ENCODE data around the gene ACADL. TPM values are rescaled to one million over a fixed set of nuclear protein-coding genes. Genes with fewer than 3 reads are reported as not detected.

Gene ACADL
- 10.9 TPM for total RNA-seq
- long read RNA-seq, transcript ACADL-201 (11 exons, 2,543 nt) = major isoform, 24 of 25 reads
- long read RNA-seq, partial matches to known transcripts = 0 of 25 reads
- long read RNA-seq, other reads (novel, unspliced or antisense) = 1 of 25 reads

GRCh38 chr2:210224941-210225672, at the start of gene ACADL:
Gene ACADL (minus strand): TSS chr2:210225447. CDS start chr2:210225263, 184 bp downstream.
- no peak for DNase-seq (ENCODE audit: low spot score)

- no peak for DNase-seq (ENCODE audit: low spot score)
These were observed 46.1 kb upstream of the ACADL start for GRCh38 chr2:210271300-210271699.

- no peak for DNase-seq (ENCODE audit: low spot score)
These were observed 43.9 kb upstream of the ACADL start for GRCh38 chr2:210269148-210269547.

GRCh38 chr2:210268281-210268680, 43.0 kb upstream of the ACADL start:
- no peak for DNase-seq (ENCODE audit: low spot score)

DNA sequence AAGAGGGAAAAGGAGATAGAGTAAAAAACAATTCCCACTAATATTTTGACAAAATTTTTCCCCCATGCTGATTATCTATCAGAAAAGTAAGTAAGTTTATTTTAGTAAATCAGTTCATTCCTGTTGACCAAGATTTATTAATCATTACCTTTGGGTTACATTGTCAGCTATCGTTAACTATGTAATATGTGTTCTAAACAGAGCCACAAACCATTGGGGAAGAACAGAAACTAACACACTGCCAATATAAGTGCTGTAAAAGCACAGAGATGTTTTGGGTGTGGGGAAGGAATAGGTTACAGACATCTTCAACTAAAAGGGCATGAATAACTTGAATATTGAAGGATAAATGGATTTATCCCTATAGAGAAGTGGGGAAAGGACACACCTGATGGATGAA, 42.5 kb upstream of the ACADL start:
- DNase-seq (ENCODE audit: low spot score) = no peak

- DNase-seq (ENCODE audit: low spot score) = no peak
These were observed 39.0 kb upstream of the ACADL start for GRCh38 chr2:210264282-210264681.

- DNase-seq (ENCODE audit: low spot score) = no peak
These were observed 38.6 kb upstream of the ACADL start for GRCh38 chr2:210263841-210264240.

GRCh38 chr2:210262036-210262435, 36.8 kb upstream of the ACADL start:
- DNase-seq (ENCODE audit: low spot score) = no peak

GRCh38 chr2:210259687-210260086, 34.4 kb upstream of the ACADL start:
- no peak for DNase-seq (ENCODE audit: low spot score)

DNA sequence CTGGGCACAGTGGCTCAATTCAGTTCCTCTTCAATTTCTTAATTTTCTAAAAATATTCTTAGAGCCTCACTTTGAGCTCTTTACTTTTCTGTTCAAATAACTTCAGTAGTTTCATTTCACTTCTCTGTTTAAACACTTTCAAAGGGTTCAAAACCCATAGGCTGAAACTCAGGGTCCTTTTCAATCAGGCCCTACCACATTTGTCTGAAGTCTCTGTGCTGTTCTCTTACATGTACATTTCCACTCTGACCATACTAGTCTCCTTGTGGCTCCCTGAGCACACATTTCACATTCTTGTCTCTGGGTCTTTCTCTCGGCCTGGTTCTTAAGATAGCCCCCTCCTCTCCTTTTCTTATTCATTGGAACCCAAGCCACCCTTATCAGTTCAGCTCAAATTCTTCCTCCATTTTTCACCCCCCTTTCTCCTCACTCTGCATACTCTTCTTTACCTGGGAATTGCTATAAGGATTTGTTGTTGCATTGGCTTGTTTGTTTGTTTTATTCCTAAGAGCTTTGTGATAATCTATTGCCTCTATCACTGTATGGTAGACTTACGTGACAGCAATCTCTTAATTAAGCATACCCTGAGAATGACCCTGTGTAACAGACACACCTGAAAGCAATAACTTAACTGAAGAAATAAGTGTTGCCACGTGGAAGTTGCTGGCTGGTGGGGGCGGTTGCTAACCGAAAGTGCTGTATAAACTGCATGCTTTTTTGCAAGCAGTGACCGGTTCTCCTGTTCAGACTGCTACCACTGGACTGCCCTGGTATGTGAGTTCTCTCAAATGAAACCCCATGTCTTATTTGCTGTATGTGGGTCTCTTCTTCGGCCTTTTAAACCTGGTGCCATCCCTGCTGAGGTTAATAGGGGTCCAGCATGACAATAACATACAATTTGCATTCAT, 27.7 kb upstream of the ACADL start:
- no peak for DNase-seq (ENCODE audit: low spot score)

GRCh38 chr2:210250622-210251021, 25.4 kb upstream of the ACADL start:
- no peak for DNase-seq (ENCODE audit: low spot score)

DNA sequence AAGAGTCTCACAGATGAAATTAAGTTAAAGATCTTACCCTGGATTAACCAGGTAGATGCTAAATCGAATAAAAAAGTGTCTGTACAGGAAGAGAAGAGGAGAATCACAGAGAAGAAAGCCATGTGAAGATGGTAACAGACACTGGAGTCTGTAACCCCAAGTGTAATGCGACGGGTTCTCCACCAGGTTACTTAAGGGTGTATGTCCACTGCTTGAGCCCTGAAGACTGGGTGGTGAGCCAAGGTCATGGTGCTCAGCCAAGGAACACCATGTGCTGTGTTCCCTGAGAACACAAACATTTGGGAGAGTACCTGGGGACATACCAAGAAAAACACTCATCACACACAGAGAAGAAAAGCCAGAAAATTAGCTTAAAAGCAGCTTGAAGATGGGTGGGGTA, 8.2 kb upstream of the ACADL start:
- DNase-seq (ENCODE audit: low spot score) = no peak

- DNase-seq (ENCODE audit: low spot score) = no peak
These were observed 5.7 kb upstream of the ACADL start for GRCh38 chr2:210230984-210231383.

DNA sequence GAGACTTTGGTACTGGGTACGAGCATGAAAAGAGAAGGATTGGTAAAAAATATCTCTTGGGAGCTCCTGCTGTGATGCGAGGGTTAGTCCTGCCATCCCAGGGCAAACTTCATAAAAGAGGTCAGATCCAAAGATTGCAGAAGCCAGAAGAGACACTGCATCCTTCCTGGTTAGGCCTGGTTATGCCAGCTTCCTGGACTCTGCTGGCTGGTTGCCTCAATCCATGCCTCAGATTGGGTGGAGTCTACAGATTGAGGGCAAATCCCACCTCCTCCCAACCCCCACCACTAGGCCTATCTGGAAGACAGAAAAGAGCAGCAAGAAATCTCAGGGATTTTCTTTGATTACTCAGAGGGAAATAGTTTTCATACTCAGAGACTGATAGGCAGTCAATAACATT, 5.3 kb upstream of the ACADL start:
- no peak for DNase-seq (ENCODE audit: low spot score)

DNA sequence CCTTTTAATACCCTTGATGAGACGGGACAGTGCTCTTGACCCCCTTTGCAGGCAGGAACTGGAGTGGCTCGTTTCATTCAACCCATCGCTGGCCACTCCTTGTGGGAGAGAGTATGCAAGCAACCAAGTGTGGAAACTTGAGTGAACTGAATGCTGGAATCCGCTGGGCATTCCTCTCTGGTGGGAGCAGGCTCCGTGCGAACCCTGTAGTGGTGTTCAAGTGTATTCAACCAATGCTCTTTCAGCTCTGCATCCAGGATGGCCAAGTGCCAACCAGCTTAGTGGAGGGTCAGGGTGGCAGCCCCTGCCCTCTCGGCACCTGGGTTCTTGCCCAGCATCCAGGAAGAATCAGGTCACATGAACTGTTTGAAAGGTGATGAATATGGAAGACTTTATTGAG, 3.3 kb upstream of the ACADL start:
- DNase-seq (ENCODE audit: low spot score) = no peak

- DNase-seq (ENCODE audit: low spot score) = no peak
These were observed 2.2 kb upstream of the ACADL start for GRCh38 chr2:210227290-210228088.

DNA sequence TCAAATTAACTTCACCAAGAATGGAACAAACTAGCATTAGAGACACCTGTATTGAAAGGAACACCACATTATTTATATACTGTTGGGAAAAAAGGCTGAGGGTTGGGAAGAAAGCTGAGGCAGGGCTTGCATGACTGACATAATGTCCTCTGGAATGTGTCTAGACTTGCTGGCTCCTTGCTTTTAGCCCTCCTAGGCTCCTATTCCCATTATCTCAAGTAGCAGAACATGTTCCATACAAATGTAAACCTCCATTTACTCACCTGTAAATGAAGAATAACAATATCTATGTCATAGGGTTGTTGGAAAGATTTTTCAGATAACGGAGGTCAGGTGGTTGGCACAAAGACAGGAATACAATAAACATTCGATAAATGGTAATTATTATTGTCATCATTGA, 976 bp upstream of the ACADL start:
- DNase-seq (ENCODE audit: low spot score) = no peak

DNA sequence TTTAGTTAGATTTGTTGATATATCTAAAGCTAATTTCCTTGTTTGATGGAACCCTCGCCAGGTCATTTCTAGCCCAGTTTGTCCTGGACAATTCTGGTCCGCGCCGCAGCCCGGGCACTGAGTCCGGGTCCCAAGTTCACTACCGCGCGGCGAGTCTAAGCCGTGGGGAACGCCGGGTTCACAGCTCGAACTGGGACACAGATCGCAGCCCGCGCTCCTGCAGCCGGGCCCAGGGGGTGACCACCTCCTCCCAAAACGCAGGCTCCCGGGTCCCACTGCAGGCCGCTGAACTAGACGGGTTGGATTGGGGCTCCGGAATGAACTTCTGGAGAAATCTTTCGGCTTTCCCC, 681 bp downstream of the ACADL start:
- DNase-seq (ENCODE audit: low spot score) = no peak

- DNase-seq (ENCODE audit: low spot score) = no peak
These were observed 10.1 kb downstream of the ACADL start for GRCh38 chr2:210215120-210215519.

- no peak for DNase-seq (ENCODE audit: low spot score)
These were observed 15.1 kb downstream of the ACADL start for GRCh38 chr2:210210185-210210584.

GRCh38 chr2:210207929-210208328, 17.3 kb downstream of the ACADL start:
- DNase-seq (ENCODE audit: low spot score) = no peak

DNA sequence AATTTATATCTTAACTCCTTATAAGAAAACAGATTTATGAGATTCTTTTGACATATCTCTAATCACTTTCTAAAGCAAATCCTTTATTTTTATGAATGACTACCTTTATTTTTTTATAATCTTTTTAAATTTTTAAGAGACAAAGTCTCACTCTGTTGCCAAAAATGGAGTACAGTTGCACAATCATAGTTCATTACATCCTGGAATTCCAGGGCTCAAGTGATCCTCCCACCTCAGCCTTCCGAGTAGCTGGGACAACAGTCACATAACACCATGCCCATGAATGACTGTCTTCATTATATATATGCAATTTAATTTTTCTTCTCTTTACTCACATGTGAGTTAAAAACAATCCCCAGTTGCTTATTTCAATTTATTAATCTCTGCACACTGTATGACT, 21.7 kb downstream of the ACADL start:
- DNase-seq (ENCODE audit: low spot score) = no peak
